HAP-1 (cell line): ENCODE data around the gene LSS.

Experiments used
- DNase-seq, 2 experiments: peaks; one replicate each; pipeline ENCODE4 v3.0.0-alpha.2; 2016 to 2020; ENCODE audit warnings: low spot score in 2 of 2
- H3K27me3 ChIP-seq: fragments of 250-450 bp; sonication (Bioruptor Pico); 2 replicates; pipeline ENCODE4 v1.5.1; 2020; ENCODE audit warnings: low read depth, mild to moderate bottlenecking, moderate library complexity
- H3K36me3 ChIP-seq: fragments of 250-450 bp; sonication (Bioruptor Pico); replicated peaks from 2 replicates; pipeline ENCODE4 v1.5.1; 2020; ENCODE audit warnings: mild to moderate bottlenecking
- H3K4me1 ChIP-seq: fragments of 250-450 bp; sonication (Bioruptor Pico); 2 replicates; pipeline ENCODE4 v1.5.1; 2020; ENCODE audit warnings: mild to moderate bottlenecking
- H3K4me3 ChIP-seq: fragments of 250-450 bp; sonication (Bioruptor Pico); 2 replicates; pipeline ENCODE4 v1.5.1; 2020; ENCODE audit warnings: mild to moderate bottlenecking, moderate library complexity
- H3K9me3 ChIP-seq: fragments of 250-450 bp; sonication (Bioruptor Pico); 2 replicates; pipeline ENCODE4 v1.5.1; 2020; ENCODE audit warnings: mild to moderate bottlenecking, moderate library complexity
- in situ Hi-C: fragments of 300-500 bp; cut with MboI; formaldehyde crosslinking; loops from 3 replicates; pipeline ENCODE4 v1.14.3; 2020; ENCODE audit warnings: low sequenced_read_pairs, inconsistent platforms, mixed read lengths

LSS gene

DNA sequence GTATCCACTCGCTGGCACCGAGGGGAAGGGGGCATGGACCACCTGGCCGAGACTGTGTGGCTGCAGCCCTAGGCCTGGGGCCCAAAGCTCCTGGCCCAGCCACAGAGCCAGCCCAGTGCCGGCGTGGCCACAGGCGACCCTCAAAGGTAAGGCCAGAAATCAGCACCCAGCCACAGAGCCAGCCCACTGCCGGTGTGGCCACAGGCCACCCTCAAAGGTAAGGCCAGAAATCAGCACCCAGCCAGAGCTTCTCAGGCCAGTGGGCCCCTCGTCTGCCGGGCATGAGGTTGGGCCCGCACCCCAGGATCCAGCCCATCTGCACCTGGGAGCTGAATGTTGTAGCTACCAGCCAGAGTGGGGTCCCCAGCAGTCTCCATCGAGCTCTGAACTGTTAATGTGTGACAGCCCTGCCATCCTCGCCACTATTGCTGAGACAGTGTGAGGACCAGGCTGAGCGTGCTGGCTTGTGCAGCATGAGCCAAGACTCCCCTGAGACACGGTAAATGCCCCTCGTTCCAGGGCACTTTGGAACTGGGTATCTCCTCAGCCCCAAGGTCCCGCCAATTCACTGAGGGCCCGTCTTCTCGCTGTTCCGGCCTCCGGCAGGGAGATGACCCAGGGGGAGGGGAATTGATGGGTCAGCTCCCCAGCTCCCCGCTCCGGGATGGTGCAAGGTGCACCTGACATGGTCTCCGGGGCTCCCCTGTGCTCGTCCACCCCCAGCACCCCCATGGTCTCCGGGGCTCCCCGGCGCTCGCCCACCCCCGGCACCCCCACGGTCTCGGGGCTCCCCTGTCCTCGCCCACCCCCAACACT is 68.5 kb downstream of the LSS start:
- Histone ChIP-seq H3K27me3 (no peaks in the 10 kb centered on the region), H3K4me1 (no peaks in the 10 kb centered on the region), H3K36me3 (no peaks in the 10 kb centered on the region), H3K9me3 (no peaks in the 10 kb centered on the region), H3K4me3 (no peak overlapping the region)
- in situ Hi-C loops, result no loop called here
- DNase-seq, result no peak

DNA sequence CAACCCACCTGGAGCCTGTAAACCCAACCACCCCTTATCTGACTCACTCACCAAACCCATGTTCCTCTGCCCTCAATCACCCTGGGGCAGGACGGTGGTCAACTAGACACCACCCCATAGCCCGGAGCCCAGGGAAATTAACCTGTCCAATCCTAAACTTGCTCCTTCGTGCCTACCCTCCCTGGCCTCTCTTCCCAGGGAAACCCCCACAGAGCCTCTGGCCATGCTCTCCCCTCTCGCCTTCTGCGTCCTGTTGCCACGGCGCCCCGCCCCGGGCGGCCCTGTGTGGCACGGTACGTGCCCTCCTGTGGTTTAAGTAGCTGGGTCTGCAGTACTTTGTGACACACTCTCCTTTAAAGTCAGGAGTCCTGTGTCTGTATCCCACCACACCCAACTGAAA is 69.2 kb downstream of the LSS start:
- H3K4me1 ChIP-seq, result no peaks in the 10 kb centered on the region
- H3K4me3 ChIP-seq, result no peak overlapping the region
- DNase-seq, result no peak
- H3K27me3 ChIP-seq, result no peaks in the 10 kb centered on the region
- in situ Hi-C loops, result no loop called here
- H3K36me3 ChIP-seq, result no peaks in the 10 kb centered on the region
- no peaks in the 10 kb centered on the region for H3K9me3 ChIP-seq

DNA sequence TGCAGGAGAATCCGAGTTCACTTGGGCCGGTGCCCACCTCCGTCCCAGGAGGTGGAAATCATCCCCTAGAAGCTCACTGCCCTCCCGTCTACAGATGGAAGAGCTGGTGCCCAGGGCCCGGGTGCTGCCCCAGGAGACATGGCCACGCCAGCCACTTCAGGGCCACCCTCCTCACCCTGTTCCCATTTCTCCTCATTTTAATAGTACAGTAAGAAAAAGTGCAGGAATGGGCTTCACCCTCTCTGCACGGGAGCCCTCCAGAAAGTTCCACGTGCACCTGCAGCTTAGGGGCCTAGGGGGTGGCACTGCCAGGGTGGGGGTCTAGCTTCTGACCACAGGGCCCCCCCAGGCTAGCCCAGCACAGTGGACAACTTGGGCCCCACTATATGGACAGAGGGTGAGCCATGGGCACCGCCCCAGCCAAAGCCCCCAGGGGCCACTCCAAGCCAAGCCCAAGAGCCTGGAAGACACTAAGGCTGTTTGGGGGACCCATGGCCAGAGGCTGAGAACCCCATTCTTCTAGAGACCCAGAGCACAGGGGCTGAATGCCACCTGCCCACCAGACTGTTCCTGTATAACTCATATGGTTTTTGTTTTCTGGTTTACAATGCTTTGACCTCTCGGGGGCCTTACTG is 69.8 kb downstream of the LSS start:
- in situ Hi-C loops, result no loop called here
- Histone ChIP-seq H3K4me3 (no peak overlapping the region), H3K4me1 (no peaks in the 10 kb centered on the region), H3K36me3 (no peaks in the 10 kb centered on the region), H3K9me3 (no peaks in the 10 kb centered on the region), H3K27me3 (no peaks in the 10 kb centered on the region)
- DNase-seq, result no peak

DNA sequence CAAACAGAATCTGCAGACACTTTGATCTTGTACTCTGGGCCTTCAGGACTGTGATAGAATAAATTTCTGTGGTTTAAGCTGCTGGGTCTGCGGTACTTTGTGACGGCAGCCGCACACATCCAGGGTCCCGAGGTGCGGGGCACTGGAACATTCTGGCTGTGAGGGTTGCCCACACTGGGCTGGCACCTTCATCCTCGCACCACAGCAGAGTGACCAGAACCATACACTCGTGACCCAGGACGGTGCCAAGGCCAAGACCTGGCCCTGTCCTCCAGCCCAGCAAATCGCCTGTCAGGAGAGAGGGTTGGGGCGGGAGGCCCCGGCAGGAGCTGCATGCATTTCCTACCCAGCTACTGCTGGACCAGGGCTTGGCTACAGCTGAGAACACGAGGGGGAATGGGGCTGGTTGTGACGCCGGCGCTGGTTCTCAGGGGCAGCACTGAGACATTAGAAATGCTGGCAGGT is 70.6 kb downstream of the LSS start:
- H3K4me3 ChIP-seq, result no peak overlapping the region
- H3K9me3 ChIP-seq, result no peaks in the 10 kb centered on the region
- DNase-seq, result no peak
- H3K36me3 ChIP-seq, result no peaks in the 10 kb centered on the region
- H3K4me1 ChIP-seq, result peaks cover 3% of the 10 kb centered on the region
- in situ Hi-C loops, result no loop called here
- H3K27me3 ChIP-seq, result no peaks in the 10 kb centered on the region

DNA sequence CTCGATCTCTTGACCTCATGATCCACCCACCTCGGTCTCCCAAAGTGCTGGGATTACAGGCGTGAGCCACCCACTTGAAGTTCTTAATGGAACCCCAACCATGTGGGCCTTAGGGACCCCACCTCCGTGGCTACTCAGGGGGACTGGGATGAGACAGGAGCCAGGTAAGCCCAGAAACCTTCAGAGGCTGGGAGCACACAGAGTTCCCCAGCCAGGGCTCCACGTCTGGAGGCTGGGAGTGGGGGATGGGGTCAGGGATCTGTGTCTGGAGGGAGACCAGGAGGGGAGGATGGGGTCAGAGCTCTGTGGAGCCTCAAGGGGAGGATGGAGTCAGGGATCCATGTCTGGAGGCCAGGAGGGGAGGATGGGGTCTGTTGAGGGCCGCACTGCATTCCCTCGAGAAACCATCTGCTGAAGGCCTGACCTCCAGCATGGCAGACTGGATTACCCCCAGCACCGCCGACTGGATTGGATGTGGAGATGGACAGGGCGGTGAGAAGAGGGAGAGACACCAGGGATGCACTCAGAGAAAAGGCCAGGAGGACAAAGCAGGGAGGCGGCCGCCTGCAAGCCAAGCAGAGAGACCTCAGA is 71.1 kb downstream of the LSS start:
- no peaks in the 10 kb centered on the region for H3K36me3 ChIP-seq
- no peak overlapping the region for H3K4me3 ChIP-seq
- DNase-seq, result no peak
- H3K9me3 ChIP-seq, result no peaks in the 10 kb centered on the region
- H3K27me3 ChIP-seq, result no peaks in the 10 kb centered on the region
- peaks cover 3% of the 10 kb centered on the region for H3K4me1 ChIP-seq
- in situ Hi-C loops, result no loop called here

DNA sequence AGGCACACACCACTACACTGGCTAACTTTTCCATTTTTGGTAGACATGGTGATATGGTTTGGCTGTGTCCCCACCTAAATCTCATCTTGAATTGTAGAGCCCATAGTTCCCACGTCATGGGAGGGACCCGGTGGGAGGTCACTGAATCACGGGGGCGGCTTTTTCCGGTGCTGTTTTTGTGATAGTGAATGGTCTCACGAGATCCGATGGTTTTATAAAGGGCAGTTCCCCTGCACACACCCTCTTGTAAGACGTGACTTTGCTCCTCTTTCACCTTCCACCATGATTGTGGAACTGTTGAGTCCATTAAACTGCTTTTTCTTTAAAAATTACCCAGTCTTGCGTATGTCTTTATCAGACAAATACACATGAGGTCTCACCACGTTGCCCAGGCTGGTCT is 71.9 kb downstream of the LSS start:
- no peak for DNase-seq
- H3K36me3 ChIP-seq, result no peaks in the 10 kb centered on the region
- H3K4me1 ChIP-seq, result peaks cover 3% of the 10 kb centered on the region
- in situ Hi-C loops, result no loop called here
- no peaks in the 10 kb centered on the region for H3K9me3 ChIP-seq
- H3K27me3 ChIP-seq, result no peaks in the 10 kb centered on the region
- no peak overlapping the region for H3K4me3 ChIP-seq

DNA sequence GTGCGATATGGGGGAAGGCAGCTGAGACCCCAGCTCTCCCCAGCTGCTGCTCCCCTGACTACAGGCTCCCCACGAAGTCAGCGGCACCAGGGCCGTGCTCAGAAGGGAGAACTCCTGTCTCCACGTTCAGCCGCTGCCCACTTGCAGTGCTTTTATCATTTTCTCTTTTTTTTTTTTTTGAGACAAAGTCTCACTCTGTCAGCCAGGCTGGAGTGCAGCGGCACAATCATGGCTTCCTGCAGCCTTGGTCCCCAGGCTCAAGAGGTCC is 72.3 kb downstream of the LSS start:
- in situ Hi-C loops, result no loop called here
- no peaks in the 10 kb centered on the region for H3K36me3 ChIP-seq
- no peaks in the 10 kb centered on the region for H3K27me3 ChIP-seq
- no peaks in the 10 kb centered on the region for H3K9me3 ChIP-seq
- H3K4me1 ChIP-seq, result peaks cover 3% of the 10 kb centered on the region
- no peak overlapping the region for H3K4me3 ChIP-seq
- DNase-seq, result no peak

DNA sequence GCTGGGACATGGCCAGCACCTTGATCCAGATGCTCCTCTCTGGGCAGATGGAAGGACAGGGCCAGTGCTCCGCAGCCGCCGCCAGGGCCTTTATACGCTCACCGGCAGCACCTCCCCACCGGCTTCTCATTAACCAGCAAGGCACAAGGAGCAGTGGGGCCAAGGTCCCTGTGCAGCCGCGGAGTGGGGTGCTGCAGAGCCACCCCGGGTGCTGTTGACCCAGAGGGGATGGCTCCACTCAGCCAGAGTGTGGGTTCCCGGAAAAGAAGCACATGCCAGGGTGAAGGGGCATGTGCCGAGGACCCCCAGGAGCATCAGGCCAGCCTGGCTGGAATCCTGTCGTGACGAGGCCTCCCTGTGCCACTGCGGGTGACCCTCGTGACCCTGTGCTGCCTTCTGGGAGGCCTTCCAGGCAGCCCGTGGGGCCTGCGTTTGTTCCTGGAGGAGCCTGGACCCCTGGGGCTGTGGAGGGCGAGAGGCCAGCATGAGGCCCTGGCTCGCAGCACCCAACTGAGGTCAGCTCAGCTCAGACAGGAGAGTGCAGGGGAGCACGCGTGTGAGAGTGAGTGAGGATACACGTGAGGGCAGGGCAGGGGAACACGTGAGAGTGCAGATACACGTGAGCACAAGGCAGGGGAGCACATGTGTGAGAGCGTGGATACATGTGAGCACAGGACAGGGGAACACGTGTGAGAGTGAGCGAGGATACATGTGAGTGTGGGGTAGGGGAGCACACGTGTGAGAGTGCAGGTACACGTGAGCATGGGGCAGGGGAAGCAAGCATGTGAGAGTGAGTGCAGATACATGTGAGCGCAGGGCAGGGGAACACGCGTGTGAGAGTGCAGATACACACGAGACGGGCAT is 72.8 kb downstream of the LSS start, which contains the start of gene FTCD:
TSS of gene FTCD (minus strand) at position 66 of the 864 bp plus-strand sequence. CDS start at position 10, 56 bp downstream.
- H3K27me3 ChIP-seq, result no peaks in the 10 kb centered on the region
- H3K4me3 ChIP-seq, result no peak within 1 kb of the TSS
- H3K36me3 ChIP-seq, result no peaks in the 10 kb centered on the region
- peaks cover 3% of the 10 kb centered on the region for H3K4me1 ChIP-seq
- in situ Hi-C loops, result no loop called here
- H3K9me3 ChIP-seq, result no peaks in the 10 kb centered on the region
- DNase-seq, result no peak

DNA sequence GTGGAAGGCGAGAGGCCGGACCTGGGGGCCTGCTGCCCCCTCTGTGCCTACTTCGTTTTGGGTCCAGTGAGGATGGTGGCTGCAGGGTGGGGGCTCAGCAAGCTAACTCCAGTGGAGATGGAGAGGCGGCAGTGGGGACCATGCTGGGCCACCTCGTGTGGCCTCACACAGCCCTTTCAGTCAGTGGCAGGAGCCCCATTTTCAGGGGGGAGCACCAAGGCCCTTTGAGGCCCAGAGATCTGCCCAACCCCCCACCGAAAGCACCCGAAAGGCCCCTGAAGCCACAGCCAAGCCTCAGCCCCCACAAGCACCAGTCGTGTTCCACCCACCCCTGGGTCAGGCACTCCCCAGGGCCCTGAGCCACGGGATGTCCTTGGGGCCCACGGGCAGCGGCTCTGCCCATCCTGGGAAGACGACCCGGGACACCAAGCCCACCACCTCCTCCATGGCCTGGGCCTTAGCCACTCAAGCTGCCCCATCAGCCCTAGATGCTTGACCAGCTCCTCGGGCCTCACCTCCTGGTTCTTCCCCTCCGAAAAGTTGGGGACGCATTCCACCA is 73.5 kb downstream of the LSS start:
- DNase-seq, result no peak
- Histone ChIP-seq H3K4me1 (peaks cover 3% of the 10 kb centered on the region), H3K36me3 (no peaks in the 10 kb centered on the region), H3K9me3 (no peaks in the 10 kb centered on the region), H3K4me3 (no peak overlapping the region), H3K27me3 (no peaks in the 10 kb centered on the region)
- in situ Hi-C loops, result no loop called here

DNA sequence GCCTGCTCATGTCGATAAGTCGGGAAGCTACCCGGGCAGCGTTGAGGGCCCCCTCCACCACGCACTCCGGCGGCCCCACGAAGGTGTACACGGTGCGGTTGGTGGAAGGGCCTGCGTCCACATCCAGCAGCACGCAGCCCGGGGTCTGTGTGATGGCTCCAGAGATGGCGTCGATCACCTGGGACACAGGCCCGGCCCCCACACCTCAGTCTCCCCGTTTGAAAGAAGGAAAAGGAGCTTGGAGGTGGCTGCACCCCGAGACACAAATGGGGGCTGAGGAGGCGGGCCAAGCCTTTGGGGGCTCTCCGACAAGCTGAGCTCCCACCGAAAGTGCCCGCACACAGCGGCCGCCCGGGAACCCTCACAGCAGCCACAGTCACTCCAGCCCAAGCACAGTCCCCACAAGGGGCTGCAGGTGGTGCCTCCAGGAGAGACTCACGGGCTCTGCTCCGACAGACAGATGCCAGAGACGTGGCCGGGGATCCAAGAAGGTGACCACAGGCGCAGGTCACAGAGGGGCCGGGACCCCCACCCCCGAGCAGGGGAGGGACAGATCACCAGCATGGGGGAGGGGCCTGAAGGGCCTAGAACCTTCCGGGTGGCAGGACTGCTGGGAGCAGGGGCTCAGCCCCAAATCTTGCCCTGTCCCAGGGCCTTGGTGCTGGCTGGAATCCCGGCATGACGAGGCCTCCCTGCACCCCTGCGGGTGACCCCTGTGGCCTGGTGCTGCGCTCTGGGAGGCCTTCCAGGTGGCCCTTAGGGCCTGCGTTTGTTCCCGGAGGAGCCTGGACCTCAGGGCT is 74.2 kb downstream of the LSS start:
- H3K4me3 ChIP-seq, result no peak overlapping the region
- no peaks in the 10 kb centered on the region for H3K9me3 ChIP-seq
- in situ Hi-C loops, result no loop called here
- no peaks in the 10 kb centered on the region for H3K36me3 ChIP-seq
- DNase-seq, result peak in 1 of 2 experiments; percentile 6
- peaks cover 3% of the 10 kb centered on the region for H3K4me1 ChIP-seq
- no peaks in the 10 kb centered on the region for H3K27me3 ChIP-seq

DNA sequence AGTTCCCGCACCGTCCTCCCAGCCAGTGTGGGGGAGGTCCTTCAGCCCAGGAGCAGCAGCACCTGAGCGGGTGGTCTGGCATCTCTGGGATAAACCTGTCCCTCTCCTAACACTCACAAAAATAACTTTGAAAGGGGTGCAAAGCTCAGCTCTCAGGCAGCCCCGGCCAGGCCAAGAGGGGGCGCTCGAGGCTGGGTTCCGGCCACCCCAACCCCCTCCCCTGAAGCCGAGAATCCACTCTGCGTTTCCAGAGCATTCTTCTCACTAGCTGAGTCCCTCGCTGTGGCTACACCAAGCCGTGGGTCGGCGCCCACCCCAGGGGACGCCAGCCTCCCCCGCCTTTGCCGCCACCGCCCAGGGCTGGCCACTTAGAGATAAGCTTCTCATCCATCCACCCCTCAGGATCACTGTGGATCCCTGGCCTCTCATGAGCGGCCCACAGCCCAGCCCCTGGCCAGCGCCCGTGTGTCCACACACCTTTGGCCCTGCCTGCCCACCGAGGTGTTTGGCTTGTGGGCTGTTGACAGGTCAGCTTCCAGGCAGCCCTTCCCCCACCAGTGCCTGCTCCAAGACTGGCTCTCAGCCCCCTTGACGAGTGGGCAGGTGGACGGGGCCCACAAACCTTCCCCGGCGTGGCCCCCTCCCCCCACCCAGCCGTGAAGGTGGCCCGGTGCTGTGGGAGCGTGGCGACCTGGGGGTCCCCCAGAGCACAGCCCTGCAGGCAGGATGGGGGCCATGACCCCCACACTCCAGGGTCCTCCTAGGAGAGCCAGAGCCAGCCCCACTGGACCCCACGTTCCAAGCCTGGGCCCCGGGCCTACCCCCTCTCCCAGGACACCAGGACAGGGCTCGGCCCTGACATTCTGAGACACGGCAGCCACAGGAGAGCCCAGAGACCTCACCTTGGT is 75.1 kb downstream of the LSS start:
- H3K27me3 ChIP-seq, result no peaks in the 10 kb centered on the region
- H3K4me1 ChIP-seq, result peaks cover 3% of the 10 kb centered on the region
- peak; percentile 23 to 85 for DNase-seq
- H3K4me3 ChIP-seq, result no peak overlapping the region
- in situ Hi-C loops, result no loop called here
- no peaks in the 10 kb centered on the region for H3K9me3 ChIP-seq
- H3K36me3 ChIP-seq, result no peaks in the 10 kb centered on the region

DNA sequence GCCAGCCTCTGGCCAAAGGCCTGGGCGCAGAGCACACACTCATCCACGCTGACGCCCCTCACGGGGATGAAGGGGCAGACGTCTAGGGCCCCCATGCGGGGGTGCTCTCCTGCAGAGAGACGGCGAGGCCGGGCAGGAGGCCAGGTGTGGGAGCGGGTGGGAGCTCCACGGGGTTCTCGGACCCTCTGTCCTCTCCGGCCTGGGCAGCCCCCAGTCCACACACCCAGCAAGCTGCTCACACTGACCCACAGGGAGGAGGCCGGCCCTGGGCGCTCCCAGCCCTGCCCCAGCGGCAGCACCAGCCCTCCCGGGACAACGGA is 75.7 kb downstream of the LSS start:
- no peaks in the 10 kb centered on the region for H3K27me3 ChIP-seq
- H3K4me1 ChIP-seq, result peaks cover 3% of the 10 kb centered on the region
- no peak for DNase-seq
- no peak overlapping the region for H3K4me3 ChIP-seq
- in situ Hi-C loops, result no loop called here
- H3K9me3 ChIP-seq, result no peaks in the 10 kb centered on the region
- no peaks in the 10 kb centered on the region for H3K36me3 ChIP-seq
